HepG2 (cell line): ENCODE data around the gene TMEM145. TPM values are rescaled to one million over a fixed set of nuclear protein-coding genes. Genes with fewer than 3 reads are reported as not detected.

Experiments
- ATF7 ChIP-seq, 2 experiments: fragments of 450-650 bp in 1 of 2; sonication (generic) in 1 of 2; formaldehyde crosslinking in 1 of 2; IDR thresholded peaks; 2 replicates each; pipeline versions ENCODE4 v1.4.0 to v1.6.1; 2016 to 2020; ENCODE audit warnings: antibody characterized with exemption in 1 of 2, mild to moderate bottlenecking in 1 of 2, missing genetic modification reagents in 1 of 2
- FOXK1 ChIP-seq: sonication (generic); formaldehyde crosslinking; IDR thresholded peaks from 2 replicates; pipeline ENCODE4 v1.4.0; 2020; ENCODE audit warnings: low read depth, missing genetic modification reagents, borderline replicate concordance
- KDM3A ChIP-seq: IDR thresholded peaks from 2 replicates; pipeline ENCODE4 v1.6.1; 2018; ENCODE audit warnings: low read depth, missing compliant biosample characterization
- LCORL ChIP-seq, 2 experiments: fragments of 450-650 bp in 1 of 2; sonication (generic) in 1 of 2; formaldehyde crosslinking in 1 of 2; IDR thresholded peaks; 2 replicates each; pipeline versions ENCODE4 v1.5.0 to v1.6.1; 2017 to 2020; ENCODE audit warnings: antibody characterized with exemption in 1 of 2, missing genetic modification reagents in 1 of 2
- NFIB ChIP-seq: sonication (generic); formaldehyde crosslinking; IDR thresholded peaks from 2 replicates; pipeline ENCODE4 v1.9.0; 2021; ENCODE audit warnings: missing genetic modification reagents, mild to moderate bottlenecking, borderline replicate concordance
- REL ChIP-seq: sonication (generic); formaldehyde crosslinking; conservative IDR thresholded peaks from 2 replicates; pipeline ENCODE4 v1.8.0; 2022; ENCODE audit warnings: mild to moderate bottlenecking, missing genetic modification reagents, moderate library complexity
- TARDBP ChIP-seq: sonication (generic); formaldehyde crosslinking; IDR thresholded peaks from 2 replicates; pipeline ENCODE4 v1.8.0; 2022; ENCODE audit warnings: mild to moderate bottlenecking, missing genetic modification reagents
- ZNF138 ChIP-seq: sonication (generic); formaldehyde crosslinking; IDR thresholded peaks from 2 replicates; pipeline ENCODE4 v1.5.0; 2020; ENCODE audit warnings: mild to moderate bottlenecking, low read depth, missing genetic modification reagents
- ZNF34 ChIP-seq: sonication (generic); formaldehyde crosslinking; IDR thresholded peaks from 2 replicates; pipeline ENCODE4 v1.4.0; 2020; ENCODE audit warnings: mild to moderate bottlenecking, missing genetic modification reagents, borderline replicate concordance
- ZNF577 ChIP-seq: sonication (generic); formaldehyde crosslinking; IDR thresholded peaks from 2 replicates; pipeline ENCODE4 v1.4.0; 2020; ENCODE audit warnings: mild to moderate bottlenecking, low read depth, missing genetic modification reagents, borderline replicate concordance
- polyA plus RNA-seq, 8 experiments: library from polyadenylated mRNA; depleted of rRNA in 3 of 8; stranded (reverse) in 7 of 8; unstranded in 1 of 8; fragments of >200 nt; fragmentation: Illumina TruSeq in 4 of 8; extraction: Trizol in 4 of 8; gene quantifications; 2 replicates each; pipeline versions ENCODE4 v1.2.1 to v1.2.3, GENCODE V29; 2011 to 2016; ENCODE audit warnings: low read depth in 4 of 8, missing spikeins in 1 of 8, mixed read lengths in 1 of 8; ENCODE audit not compliant: insufficient read depth in 1 of 8
- total RNA-seq, 5 experiments: library from RNA; depleted of rRNA; stranded (reverse); fragments of >200 nt; fragmentation: Illumina TruSeq; extraction: Trizol; gene quantifications; 2 replicates each; pipeline ENCODE4 v1.2.3, GENCODE V29; 2016; ENCODE audit warnings: low read depth in 1 of 5
- TF ChIP-seq, protein P1 (sequence below): sonication (generic); formaldehyde crosslinking; IDR thresholded peaks from 2 replicates; pipeline ENCODE4 v1.4.0; 2020; ENCODE audit warnings: mild to moderate bottlenecking, low read depth, missing genetic modification reagents
- TF ChIP-seq, protein P2 (sequence below): IDR thresholded peaks from 2 replicates; pipeline ENCODE4 v1.6.1; 2016; ENCODE audit warnings: mild to moderate bottlenecking
- TF ChIP-seq, protein P3 (sequence below): sonication (generic); formaldehyde crosslinking; IDR thresholded peaks from 2 replicates; pipeline ENCODE4 v1.4.0; 2020; ENCODE audit warnings: missing genetic modification reagents
- TF ChIP-seq, protein P4 (sequence below): sonication (generic); formaldehyde crosslinking; IDR thresholded peaks from 2 replicates; pipeline ENCODE4 v1.4.0; 2020; ENCODE audit warnings: low read depth, missing genetic modification reagents

The TMEM145 gene
- total and polyA plus RNA-seq, 2 of the 13 experiments (the other 11 are each of a cell fraction or from before 2014, with no cell fraction given) = 0.07 to 5.1 TPM

DNA sequence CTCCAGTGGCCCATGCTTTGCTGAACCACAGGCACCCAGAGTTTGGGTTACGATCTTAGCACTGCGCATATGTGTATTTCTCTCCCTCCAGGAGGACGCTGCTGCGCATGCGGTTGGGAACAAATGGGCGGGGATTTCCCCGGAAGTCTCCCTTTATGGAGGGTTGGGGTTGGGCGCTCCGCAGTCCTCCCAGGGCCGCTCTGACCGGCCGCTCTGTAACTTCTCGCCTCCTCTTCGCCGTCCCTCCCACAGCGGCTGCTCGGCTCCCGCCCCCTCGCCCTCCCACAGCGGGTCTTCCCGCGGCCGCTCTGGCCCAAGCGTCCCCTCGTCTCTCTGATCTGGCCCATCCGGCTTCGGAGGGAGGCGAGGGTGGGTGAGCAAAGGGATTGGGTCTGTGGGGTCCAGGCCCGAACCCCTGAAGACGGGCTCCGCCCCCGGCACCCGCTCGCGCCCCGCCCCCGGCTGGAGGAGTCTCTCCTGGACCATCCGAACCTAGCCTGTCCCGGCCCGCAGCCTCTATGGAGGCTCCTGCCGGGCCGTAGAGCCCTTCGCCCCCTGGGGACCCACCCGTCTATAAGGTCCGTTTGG, 12.3 kb downstream of the TMEM145 start, which contains the start of gene MEGF8 (continued):
- TF ChIP-seq, protein P1, sequence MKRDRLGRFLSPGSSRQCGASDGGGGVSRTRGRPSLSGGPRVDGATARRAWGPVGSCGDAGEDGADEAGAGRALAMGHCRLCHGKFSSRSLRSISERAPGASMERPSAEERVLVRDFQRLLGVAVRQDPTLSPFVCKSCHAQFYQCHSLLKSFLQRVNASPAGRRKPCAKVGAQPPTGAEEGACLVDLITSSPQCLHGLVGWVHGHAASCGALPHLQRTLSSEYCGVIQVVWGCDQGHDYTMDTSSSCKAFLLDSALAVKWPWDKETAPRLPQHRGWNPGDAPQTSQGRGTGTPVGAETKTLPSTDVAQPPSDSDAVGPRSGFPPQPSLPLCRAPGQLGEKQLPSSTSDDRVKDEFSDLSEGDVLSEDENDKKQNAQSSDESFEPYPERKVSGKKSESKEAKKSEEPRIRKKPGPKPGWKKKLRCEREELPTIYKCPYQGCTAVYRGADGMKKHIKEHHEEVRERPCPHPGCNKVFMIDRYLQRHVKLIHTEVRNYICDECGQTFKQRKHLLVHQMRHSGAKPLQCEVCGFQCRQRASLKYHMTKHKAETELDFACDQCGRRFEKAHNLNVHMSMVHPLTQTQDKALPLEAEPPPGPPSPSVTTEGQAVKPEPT (CRISPR knock-in tag) = 0 out of 2 replicates have a peak, but pooled peaks have one; percentile 49
- TF ChIP-seq ZNF34 (CRISPR knock-in tag) = peak; percentile 89; the same call in 1 of the 2 replicates
- no peak for TF ChIP-seq REL
- TF ChIP-seq, protein P2, sequence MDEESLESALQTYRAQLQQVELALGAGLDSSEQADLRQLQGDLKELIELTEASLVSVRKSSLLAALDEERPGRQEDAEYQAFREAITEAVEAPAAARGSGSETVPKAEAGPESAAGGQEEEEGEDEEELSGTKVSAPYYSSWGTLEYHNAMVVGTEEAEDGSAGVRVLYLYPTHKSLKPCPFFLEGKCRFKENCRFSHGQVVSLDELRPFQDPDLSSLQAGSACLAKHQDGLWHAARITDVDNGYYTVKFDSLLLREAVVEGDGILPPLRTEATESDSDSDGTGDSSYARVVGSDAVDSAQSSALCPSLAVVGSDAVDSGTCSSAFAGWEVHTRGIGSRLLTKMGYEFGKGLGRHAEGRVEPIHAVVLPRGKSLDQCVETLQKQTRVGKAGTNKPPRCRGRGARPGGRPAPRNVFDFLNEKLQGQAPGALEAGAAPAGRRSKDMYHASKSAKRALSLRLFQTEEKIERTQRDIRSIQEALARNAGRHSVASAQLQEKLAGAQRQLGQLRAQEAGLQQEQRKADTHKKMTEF (CRISPR knock-in tag) = peak; percentile 79
- TF ChIP-seq NFIB (CRISPR knock-in tag) = no peak
- TF ChIP-seq ZNF577 = no peak; the same call in 1 of the 2 replicates
- TF ChIP-seq KDM3A (CRISPR knock-in tag) = no peak; the same call in 1 of the 2 replicates
- TF ChIP-seq TARDBP (CRISPR knock-in tag) = peak; percentile 85
- TF ChIP-seq, protein P3, sequence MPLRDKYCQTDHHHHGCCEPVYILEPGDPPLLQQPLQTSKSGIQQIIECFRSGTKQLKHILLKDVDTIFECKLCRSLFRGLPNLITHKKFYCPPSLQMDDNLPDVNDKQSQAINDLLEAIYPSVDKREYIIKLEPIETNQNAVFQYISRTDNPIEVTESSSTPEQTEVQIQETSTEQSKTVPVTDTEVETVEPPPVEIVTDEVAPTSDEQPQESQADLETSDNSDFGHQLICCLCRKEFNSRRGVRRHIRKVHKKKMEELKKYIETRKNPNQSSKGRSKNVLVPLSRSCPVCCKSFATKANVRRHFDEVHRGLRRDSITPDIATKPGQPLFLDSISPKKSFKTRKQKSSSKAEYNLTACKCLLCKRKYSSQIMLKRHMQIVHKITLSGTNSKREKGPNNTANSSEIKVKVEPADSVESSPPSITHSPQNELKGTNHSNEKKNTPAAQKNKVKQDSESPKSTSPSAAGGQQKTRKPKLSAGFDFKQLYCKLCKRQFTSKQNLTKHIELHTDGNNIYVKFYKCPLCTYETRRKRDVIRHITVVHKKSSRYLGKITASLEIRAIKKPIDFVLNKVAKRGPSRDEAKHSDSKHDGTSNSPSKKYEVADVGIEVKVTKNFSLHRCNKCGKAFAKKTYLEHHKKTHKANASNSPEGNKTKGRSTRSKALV = no peak; the same call in 1 of the 2 replicates
- no peak for TF ChIP-seq ATF7 (IDR thresholded peaks at IDR 0.05)
- TF ChIP-seq ATF7 (CRISPR knock-in tag; IDR thresholded peaks at IDR 0.05) = no peak
- TF ChIP-seq, protein P4, sequence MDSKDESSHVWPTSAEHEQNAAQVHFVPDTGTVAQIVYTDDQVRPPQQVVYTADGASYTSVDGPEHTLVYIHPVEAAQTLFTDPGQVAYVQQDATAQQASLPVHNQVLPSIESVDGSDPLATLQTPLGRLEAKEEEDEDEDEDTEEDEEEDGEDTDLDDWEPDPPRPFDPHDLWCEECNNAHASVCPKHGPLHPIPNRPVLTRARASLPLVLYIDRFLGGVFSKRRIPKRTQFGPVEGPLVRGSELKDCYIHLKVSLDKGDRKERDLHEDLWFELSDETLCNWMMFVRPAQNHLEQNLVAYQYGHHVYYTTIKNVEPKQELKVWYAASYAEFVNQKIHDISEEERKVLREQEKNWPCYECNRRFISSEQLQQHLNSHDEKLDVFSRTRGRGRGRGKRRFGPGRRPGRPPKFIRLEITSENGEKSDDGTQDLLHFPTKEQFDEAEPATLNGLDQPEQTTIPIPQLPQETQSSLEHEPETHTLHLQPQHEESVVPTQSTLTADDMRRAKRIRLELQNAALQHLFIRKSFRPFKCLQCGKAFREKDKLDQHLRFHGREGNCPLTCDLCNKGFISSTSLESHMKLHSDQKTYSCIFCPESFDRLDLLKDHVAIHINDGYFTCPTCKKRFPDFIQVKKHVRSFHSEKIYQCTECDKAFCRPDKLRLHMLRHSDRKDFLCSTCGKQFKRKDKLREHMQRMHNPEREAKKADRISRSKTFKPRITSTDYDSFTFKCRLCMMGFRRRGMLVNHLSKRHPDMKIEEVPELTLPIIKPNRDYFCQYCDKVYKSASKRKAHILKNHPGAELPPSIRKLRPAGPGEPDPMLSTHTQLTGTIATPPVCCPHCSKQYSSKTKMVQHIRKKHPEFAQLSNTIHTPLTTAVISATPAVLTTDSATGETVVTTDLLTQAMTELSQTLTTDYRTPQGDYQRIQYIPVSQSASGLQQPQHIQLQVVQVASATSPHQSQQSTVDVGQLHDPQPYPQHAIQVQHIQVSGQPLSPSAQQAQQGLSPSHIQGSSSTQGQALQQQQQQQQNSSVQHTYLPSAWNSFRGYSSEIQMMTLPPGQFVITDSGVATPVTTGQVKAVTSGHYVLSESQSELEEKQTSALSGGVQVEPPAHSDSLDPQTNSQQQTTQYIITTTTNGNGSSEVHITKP (CRISPR knock-in tag) = peak; percentile 76
- TF ChIP-seq LCORL (IDR thresholded peaks at IDR 0.05) = no peak
- 0 out of 2 replicates have a peak, but pooled peaks have one; percentile 7 for TF ChIP-seq LCORL (CRISPR knock-in tag; IDR thresholded peaks at IDR 0.05)
- no peak for TF ChIP-seq ZNF138 (CRISPR knock-in tag)
- peak; percentile 33; the same call in 1 of the 2 replicates for TF ChIP-seq FOXK1 (CRISPR knock-in tag)
